IMR-90 (cell line): ENCODE measurements around the gene A1CF. TPM values are rescaled to one million over a fixed set of nuclear protein-coding genes. Genes with fewer than 3 reads are reported as not detected.

Experiments used
- ATAC-seq: fragments of 200-7000 bp; cut with Tn5 transposase; 2 replicates; pipeline ENCODE4 v1.9.1; 2020; ENCODE audit warnings: low read depth, mild to moderate bottlenecking, moderate library complexity
- BruUV-seq: library from RNA; stranded (reverse); fragments of 400-500 nt; replicated peaks from 2 replicates; lab custom pipeline; 2021; lab: Mats Ljungman, UMichigan
- CTCF ChIA-PET: fragments of 300-600 bp; formaldehyde crosslinking; extraction: SDS; loops from one replicate; lab custom pipeline; 2021; ENCODE audit warnings: antibody characterized with exemption; lab: Yijun Ruan, JAX
- POLR2A ChIA-PET: fragments of 300-600 bp; sonication (Branson Sonifier 250); formaldehyde crosslinking; loops from one replicate; lab custom pipeline; 2022; ENCODE audit warnings: antibody characterized with exemption; ENCODE audit not compliant: unreplicated experiment; lab: Charles Lee
- DNase-seq: peaks from one replicate; pipeline ENCODE4 v3.0.0; 2013
- H2AFZ ChIP-seq: replicated peaks from 2 replicates; pipeline ENCODE3; 2013; ENCODE audit warnings: low read length, mild to moderate bottlenecking; ENCODE audit not compliant: poor library complexity
- H2AK5ac ChIP-seq: 2 replicates; pipeline ENCODE4 v1.6.1; 2013; ENCODE audit warnings: low read depth, low read length, inconsistent platforms
- H2AK9ac ChIP-seq: replicated peaks from 2 replicates; pipeline ENCODE3; 2013; ENCODE audit warnings: mild to moderate bottlenecking, low read depth, low read length, moderate library complexity; ENCODE audit not compliant: poor library complexity
- H2BK120ac ChIP-seq: 2 replicates; pipeline ENCODE4 v1.6.1; 2013; ENCODE audit warnings: low read depth, low read length, inconsistent platforms
- H2BK15ac ChIP-seq: 3 replicates; pipeline ENCODE4 v1.6.1; 2013; ENCODE audit warnings: low read depth, low read length, inconsistent platforms
- H2BK20ac ChIP-seq: 2 replicates; pipeline ENCODE4 v1.6.1; 2013; ENCODE audit warnings: low read depth, mild to moderate bottlenecking, inconsistent platforms, low read length, moderate library complexity
- H2BK5ac ChIP-seq: 2 replicates; pipeline ENCODE4 v1.6.1; 2013; ENCODE audit warnings: mild to moderate bottlenecking, low read depth, low read length, inconsistent platforms; ENCODE audit not compliant: poor library complexity, severe bottlenecking
- H3K14ac ChIP-seq: replicated peaks from 2 replicates; pipeline ENCODE4 v1.6.1; 2013; ENCODE audit warnings: low read depth, low read length, inconsistent platforms
- H3K18ac ChIP-seq: 2 replicates; pipeline ENCODE4 v1.6.1; 2013; ENCODE audit warnings: low read depth, low read length, control low read depth
- H3K23ac ChIP-seq: 2 replicates; pipeline ENCODE4 v1.6.1; 2013; ENCODE audit warnings: low read depth, low read length, inconsistent platforms
- H3K27ac ChIP-seq: 2 replicates; pipeline ENCODE4 v1.5.1; 2013; ENCODE audit warnings: mild to moderate bottlenecking, control low read depth, low read length; ENCODE audit not compliant: insufficient read depth
- H3K27me3 ChIP-seq: 2 replicates; pipeline ENCODE4 v1.6.1; 2013; ENCODE audit warnings: low read length; ENCODE audit not compliant: control insufficient read depth, insufficient read depth
- H3K36me3 ChIP-seq: 2 replicates; pipeline ENCODE4 v1.6.1; 2013; ENCODE audit warnings: low read length, mixed read lengths; ENCODE audit not compliant: control insufficient read depth, insufficient read depth
- H3K4ac ChIP-seq: 2 replicates; pipeline ENCODE4 v1.6.1; 2013; ENCODE audit warnings: low read depth, low read length, inconsistent platforms
- H3K4me1 ChIP-seq: 2 replicates; pipeline ENCODE4 v1.6.1; 2013; ENCODE audit warnings: low read length, mixed read lengths; ENCODE audit not compliant: control insufficient read depth, insufficient read depth
- H3K4me2 ChIP-seq: 2 replicates; pipeline ENCODE4 v1.6.1; 2013; ENCODE audit warnings: low read depth, mild to moderate bottlenecking, control low read depth, low read length, moderate library complexity
- H3K4me3 ChIP-seq: 2 replicates; pipeline ENCODE4 v1.5.1; 2013; ENCODE audit warnings: low read depth, mild to moderate bottlenecking, control low read depth, low read length, moderate library complexity; ENCODE audit not compliant: insufficient read depth
- H3K56ac ChIP-seq: 2 replicates; pipeline ENCODE4 v1.6.1; 2013; ENCODE audit warnings: low read length, inconsistent platforms; ENCODE audit not compliant: insufficient read depth; ENCODE audit errors: extremely low read depth
- H3K79me1 ChIP-seq, 2 experiments: 2 replicates each; pipeline ENCODE4 v1.6.1; 2013; ENCODE audit warnings: low read length in 2 of 2, inconsistent platforms in 1 of 2, low read depth in 1 of 2
- H3K9ac ChIP-seq: 2 replicates; pipeline ENCODE4 v1.6.1; 2013; ENCODE audit warnings: low read depth, low read length, control low read depth
- H3K9me1 ChIP-seq: 2 replicates; pipeline ENCODE4 v1.6.1; 2013; ENCODE audit warnings: low read length, inconsistent platforms; ENCODE audit not compliant: insufficient read depth
- H3K9me3 ChIP-seq: 2 replicates; pipeline ENCODE4 v1.6.1; 2013; ENCODE audit warnings: low read length; ENCODE audit not compliant: control insufficient read depth, insufficient read depth
- H4K20me1 ChIP-seq: 2 replicates; pipeline ENCODE4 v1.6.1; 2013; ENCODE audit warnings: low read length, inconsistent platforms; ENCODE audit not compliant: insufficient read depth
- H4K5ac ChIP-seq: 2 replicates; pipeline ENCODE4 v1.6.1; 2013; ENCODE audit warnings: mild to moderate bottlenecking, low read depth, low read length, control low read depth
- H4K8ac ChIP-seq, 2 experiments: 2 replicates each; pipeline ENCODE4 v1.6.1; 2013; ENCODE audit warnings: low read depth in 2 of 2, low read length in 2 of 2, control low read depth in 1 of 2, inconsistent platforms in 1 of 2
- H4K91ac ChIP-seq: 2 replicates; pipeline ENCODE4 v1.6.1; 2013; ENCODE audit warnings: low read depth, low read length, inconsistent platforms; ENCODE audit not compliant: insufficient read depth
- CEBPB ChIP-seq: IDR thresholded peaks from 2 replicates; pipeline ENCODE4 v1.6.1; 2012; ENCODE audit warnings: low read depth, low read length, improper control_type of control experiment
- CHD1 ChIP-seq: IDR thresholded peaks from 2 replicates; pipeline ENCODE4 v1.6.1; 2012; ENCODE audit warnings: low read depth, low read length, improper control_type of control experiment
- CTCF ChIP-seq: conservative IDR thresholded peaks from 2 replicates; pipeline ENCODE4 v1.5.1; 2012; ENCODE audit warnings: mild to moderate bottlenecking, low read depth, low read length, improper control_type of control experiment
- ELK1 ChIP-seq: fragments of 150-350 bp; IDR thresholded peaks from 2 replicates; pipeline ENCODE4 v1.6.1; 2016; ENCODE audit warnings: low read depth, mild to moderate bottlenecking, low read length, moderate library complexity, borderline replicate concordance
- MAFK ChIP-seq: IDR thresholded peaks from 2 replicates; pipeline ENCODE4 v1.6.1; 2012; ENCODE audit warnings: low read depth, low read length, improper control_type of control experiment
- POLR2A ChIP-seq: IDR thresholded peaks from 2 replicates; pipeline ENCODE4 v1.6.1; 2012; ENCODE audit warnings: mild to moderate bottlenecking, low read depth, low read length
- RAD21 ChIP-seq: IDR thresholded peaks from 2 replicates; pipeline ENCODE4 v1.6.1; 2012; ENCODE audit warnings: low read length, improper control_type of control experiment
- RCOR1 ChIP-seq: IDR thresholded peaks from 2 replicates; pipeline ENCODE4 v1.6.1; 2012; ENCODE audit warnings: mild to moderate bottlenecking, low read length, improper control_type of control experiment; ENCODE audit not compliant: insufficient replicate concordance
- SMC3 ChIP-seq: fragments of 150-350 bp; IDR thresholded peaks from 2 replicates; pipeline ENCODE4 v1.6.1; 2016; ENCODE audit warnings: low read depth, mild to moderate bottlenecking, antibody characterized with exemption, low read length, moderate library complexity
- USF2 ChIP-seq: fragments of 150-350 bp; IDR thresholded peaks from 2 replicates; pipeline ENCODE4 v1.6.1; 2017; ENCODE audit warnings: mild to moderate bottlenecking, antibody characterized with exemption, low read length, low read depth
- WGBS, 2 experiments: methylation state at CpG; one replicate each; pipeline versions ENCODE4 v1.1.5 to v1.1.7; 2013; ENCODE audit warnings: missing lambda C conversion rate in 2 of 2; ENCODE audit not compliant: insufficient read length in 1 of 2; ENCODE audit errors: extremely low coverage in 2 of 2; 5-methylcytosine and 5-hydroxymethylcytosine counted together
- dilution Hi-C: fragments of 300-500 bp; cut with HindIII; formaldehyde crosslinking; loops from one replicate; pipeline ENCODE4 v1.14.3; 2018; ENCODE audit warnings: low sequenced_read_pairs; ENCODE audit not compliant: unreplicated experiment
- in situ Hi-C: fragments of 300-500 bp; cut with MboI; formaldehyde crosslinking; loops from 3 replicates; pipeline ENCODE4 v1.14.3; 2019; ENCODE audit warnings: low sequenced_read_pairs, inconsistent platforms, mixed read lengths
- intact Hi-C: fragments of 100-400 bp; cut with micrococcal nuclease; formaldehyde crosslinking; loops from 2 replicates; pipeline ENCODE4 v1.10.0; 2022
- polyA plus RNA-seq, 3 experiments: library from polyadenylated mRNA; depleted of rRNA; stranded (reverse); fragments of >200 nt; gene quantifications; 2 replicates each; pipeline ENCODE4 v1.2.3, GENCODE V29; 2012; ENCODE audit warnings: low replicate concordance in 1 of 3
- total RNA-seq: library from RNA; depleted of rRNA; stranded (reverse); fragments of >200 nt; gene quantifications from 2 replicates; pipeline ENCODE4 v1.2.3, GENCODE V29; 2012

Gene A1CF
- total and polyA plus RNA-seq, 2 of the 4 experiments (the other 2 are of a cell fraction): not detected

GRCh38 chr10:50855461-50855860 lies 30.0 kb downstream of the A1CF start:
- Histone ChIP-seq H3K4me3 (no peak overlapping the region), H2BK20ac (no peak overlapping the region), H2AFZ (no peak overlapping the region), H3K36me3 (no peaks in the 10 kb centered on the region), H3K56ac (no peak overlapping the region), H4K8ac (no peak overlapping the region), H3K4me2 (no peak overlapping the region), H3K9me1 (no peaks in the 10 kb centered on the region), H4K20me1 (no peaks in the 10 kb centered on the region), H3K27ac (no peak overlapping the region), H3K27me3 (peaks cover 11% of the 10 kb centered on the region), H3K23ac (no peak overlapping the region), H3K18ac (no peak overlapping the region), H3K9me3 (no peaks in the 10 kb centered on the region), H2AK9ac (no peak overlapping the region), H3K9ac (no peak overlapping the region), H2BK5ac (no peak overlapping the region), H2BK15ac (no peak overlapping the region), H2AK5ac (no peak overlapping the region), H4K5ac (no peak overlapping the region), H3K14ac (no peak overlapping the region), H2BK120ac (no peak overlapping the region), H3K4me1 (peaks cover 2% of the 10 kb centered on the region; the same call in 1 of the 2 replicates), H4K91ac (no peak overlapping the region), H3K79me1 (no peaks in the 10 kb centered on the region), H3K4ac (no peak overlapping the region)
- DNase-seq (no peak), ATAC-seq (no peak)
- intact Hi-C loops: no loop called here
- no CpG with 5 or more reads among the region's 1 CpG for WGBS, 2 experiments
- dilution Hi-C loops: no loop called here
- in situ Hi-C loops: no loop called here
- ChIA-PET POLR2A (no interaction called here), CTCF (no interaction called here)
- BruUV-seq: no TSS peak
- TF ChIP-seq ELK1 (no peak), RCOR1 (no peak), CHD1 (no peak), CEBPB (no peak), MAFK (no peak), USF2 (no peak), RAD21 (no peak), CTCF (no peak), POLR2A (no peak), SMC3 (no peak)
